GM12872 (cell line): ENCODE measurements around the gene DGCR8.

Experiments used
- CTCF ChIP-seq: IDR thresholded peaks from 3 replicates; pipeline ENCODE4 v1.5.1; 2011; ENCODE audit warnings: low read depth, mild to moderate bottlenecking, low read length, moderate library complexity; ENCODE audit not compliant: insufficient read depth

The DGCR8 gene

GRCh38 chr22:20106205-20106848 is 26.3 kb downstream of the DGCR8 start:
- TF ChIP-seq CTCF, result no peak

GRCh38 chr22:20106849-20107237 is 26.8 kb downstream of the DGCR8 start:
- TF ChIP-seq CTCF, result no peak

- no peak for TF ChIP-seq CTCF
These were observed 27.4 kb downstream of the DGCR8 start for GRCh38 chr22:20107471-20107901.

- no peak for TF ChIP-seq CTCF
These were observed 28.1 kb downstream of the DGCR8 start for GRCh38 chr22:20107951-20108756.

GRCh38 chr22:20108757-20109230 is 28.8 kb downstream of the DGCR8 start:
- no peak for TF ChIP-seq CTCF

DNA sequence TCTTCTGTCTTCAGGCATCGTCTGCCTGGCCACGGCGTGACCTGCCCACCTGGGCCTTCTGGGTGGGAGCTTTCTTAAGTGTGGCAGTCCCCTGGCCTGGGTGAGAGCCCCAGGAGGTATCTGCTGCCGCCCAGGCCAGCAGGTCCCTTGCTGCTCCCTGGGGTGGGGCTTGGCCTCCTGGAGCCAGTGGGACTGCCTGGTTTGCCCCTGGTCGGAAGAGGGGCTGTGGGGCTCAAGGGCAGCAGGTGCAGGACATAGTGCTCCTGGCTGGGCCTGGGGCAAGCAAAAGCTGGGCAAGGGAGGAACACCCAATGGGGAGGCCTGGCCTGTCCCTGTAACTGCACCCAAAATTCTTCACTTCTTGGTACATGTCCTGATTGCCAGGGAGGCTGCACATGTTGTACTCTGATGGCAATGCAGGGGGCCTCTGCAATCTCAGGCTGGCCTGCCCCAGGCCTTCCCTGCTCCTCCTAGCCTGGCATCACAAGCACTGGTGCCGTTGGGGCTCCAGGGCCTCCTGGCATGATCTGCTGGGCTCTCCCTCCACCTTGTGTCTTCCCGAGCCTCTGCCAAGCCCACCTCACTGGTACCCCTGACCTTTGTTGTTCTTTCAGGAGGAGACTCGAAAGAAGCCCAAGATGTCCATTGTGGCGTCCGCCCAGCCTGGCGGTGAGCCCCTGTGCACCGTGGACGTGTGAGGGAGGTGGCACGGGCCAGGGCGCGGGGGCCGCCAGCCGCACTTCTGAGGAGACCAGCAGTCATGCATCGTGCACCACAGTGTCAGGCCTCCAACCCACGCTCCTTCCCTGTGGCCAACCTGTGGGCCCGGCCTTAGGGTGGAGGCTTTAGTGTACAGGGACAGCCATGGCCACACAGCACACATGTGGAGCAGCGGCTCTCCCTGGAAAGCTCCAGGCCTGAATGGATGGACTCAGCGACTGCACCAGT is 29.6 kb downstream of the DGCR8 start:
- TF ChIP-seq CTCF, result no peak
